ENCODE measurements around the gene SMTNL1. TPM values are rescaled to one million over a fixed set of nuclear protein-coding genes. Genes with fewer than 3 reads are reported as not detected.
A peak's percentile ranks its signal among the peaks of the same experiment; 100 is the strongest.

SMTNL1 gene
- total and polyA plus RNA-seq, 9 of the 15 experiments (the other 6 are each of a cell fraction or from before 2014, with no cell fraction given): not detected

- TF ChIP-seq ZNF512 (tag; IDR thresholded peaks at IDR 0.05) (no peak), USF2 (CRISPR knock-in tag; IDR thresholded peaks at IDR 0.05) (no peak; the same call in 1 of the 2 replicates), CBFB (CRISPR knock-in tag; IDR thresholded peaks at IDR 0.05) (no peak), KAT7 (CRISPR knock-in tag; IDR thresholded peaks at IDR 0.05; ENCODE audit: borderline replicate concordance) (no peak; the same call in 1 of the 2 replicates), ZNF764 (CRISPR knock-in tag; IDR thresholded peaks at IDR 0.05; ENCODE audit: low read depth) (no peak), TGIF2 (CRISPR knock-in tag; IDR thresholded peaks at IDR 0.05) (no peak), RNF219 (CRISPR knock-in tag; IDR thresholded peaks at IDR 0.05) (no peak), GTF2A2 (tag; IDR thresholded peaks at IDR 0.05) (no peak), NFIC (IDR thresholded peaks at IDR 0.05) (peak; percentile 81), ATF1 (CRISPR knock-in tag; IDR thresholded peaks at IDR 0.05) (no peak), ATF1 (tag; IDR thresholded peaks at IDR 0.05) (peak; percentile 88), FOXA3 (CRISPR knock-in tag; conservative IDR thresholded peaks at IDR 0.05 in 1 of 2, IDR thresholded peaks at IDR 0.05 in 1 of 2) (no peak; a peak in 1 of 4 replicates), ZNF217 (CRISPR knock-in tag; IDR thresholded peaks at IDR 0.05) (no peak), HCFC1 (IDR thresholded peaks at IDR 0.05; ENCODE audit: low read depth, low read length) (peak; percentile 76), CCAR2 (IDR thresholded peaks at IDR 0.05; ENCODE audit: low read depth, low read length) (no peak), STAT5B (CRISPR knock-in tag; IDR thresholded peaks at IDR 0.05) (no peak), ETV6 (IDR thresholded peaks at IDR 0.05; ENCODE audit: borderline replicate concordance in 1 of 2, low read depth in 2 of 2, low read length in 1 of 2) (peak; percentile 29 to 76; a peak in 3 of 4 replicates), ETV6 (CRISPR knock-in tag; IDR thresholded peaks at IDR 0.05; ENCODE audit: borderline replicate concordance) (no peak), CHD4 (IDR thresholded peaks at IDR 0.05; ENCODE audit: insufficient read depth, insufficient replicate concordance, low read depth, low read length, poor library complexity, severe bottlenecking) (no peak)
- TF ChIP-seq, protein P1, sequence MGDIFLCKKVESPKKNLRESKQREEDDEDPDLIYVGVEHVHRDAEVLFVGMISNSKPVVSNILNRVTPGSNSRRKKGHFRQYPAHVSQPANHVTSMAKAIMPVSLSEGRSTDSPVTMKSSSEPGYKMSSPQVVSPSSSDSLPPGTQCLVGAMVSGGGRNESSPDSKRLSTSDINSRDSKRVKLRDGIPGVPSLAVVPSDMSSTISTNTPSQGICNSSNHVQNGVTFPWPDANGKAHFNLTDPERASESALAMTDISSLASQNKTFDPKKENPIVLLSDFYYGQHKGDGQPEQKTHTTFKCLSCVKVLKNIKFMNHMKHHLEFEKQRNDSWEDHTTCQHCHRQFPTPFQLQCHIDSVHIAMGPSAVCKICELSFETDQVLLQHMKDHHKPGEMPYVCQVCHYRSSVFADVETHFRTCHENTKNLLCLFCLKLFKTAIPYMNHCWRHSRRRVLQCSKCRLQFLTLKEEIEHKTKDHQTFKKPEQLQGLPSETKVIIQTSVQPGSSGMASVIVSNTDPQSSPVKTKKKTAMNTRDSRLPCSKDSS (IDR thresholded peaks at IDR 0.05; ENCODE audit: low read depth, partially characterized antibody): no peak
Measured at GRCh38 chr11:57530596-57531507, 6.5 kb upstream of the SMTNL1 start, which contains the start of gene TIMM10 (continued).

Measured in K562 (cell line).